ENCODE measurements around the gene GIPC3.

DNA sequence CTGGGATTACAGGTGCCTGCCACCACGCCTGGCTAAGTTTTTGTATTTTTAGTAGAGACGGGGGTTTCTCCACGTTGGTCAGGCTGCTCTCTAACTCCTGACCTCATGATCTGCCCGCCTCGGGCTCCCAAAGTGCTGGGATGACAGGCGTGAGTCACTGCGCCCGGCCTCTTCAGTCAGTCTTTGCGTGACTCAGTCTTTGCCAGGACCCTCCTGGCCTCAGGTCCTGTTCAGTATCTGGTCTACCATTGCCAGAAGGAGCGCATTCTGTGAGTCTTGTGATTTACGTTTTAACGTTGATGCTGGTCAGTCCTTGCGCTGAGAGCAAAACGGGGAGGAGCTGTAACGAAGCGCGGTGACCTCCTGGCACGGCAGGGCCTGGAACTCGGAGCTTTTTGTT lies 20.1 kb upstream of the GIPC3 start:
- TF ChIP-seq POLR2A (IDR thresholded peaks at IDR 0.05): no peak
- TF ChIP-seq, protein P1, sequence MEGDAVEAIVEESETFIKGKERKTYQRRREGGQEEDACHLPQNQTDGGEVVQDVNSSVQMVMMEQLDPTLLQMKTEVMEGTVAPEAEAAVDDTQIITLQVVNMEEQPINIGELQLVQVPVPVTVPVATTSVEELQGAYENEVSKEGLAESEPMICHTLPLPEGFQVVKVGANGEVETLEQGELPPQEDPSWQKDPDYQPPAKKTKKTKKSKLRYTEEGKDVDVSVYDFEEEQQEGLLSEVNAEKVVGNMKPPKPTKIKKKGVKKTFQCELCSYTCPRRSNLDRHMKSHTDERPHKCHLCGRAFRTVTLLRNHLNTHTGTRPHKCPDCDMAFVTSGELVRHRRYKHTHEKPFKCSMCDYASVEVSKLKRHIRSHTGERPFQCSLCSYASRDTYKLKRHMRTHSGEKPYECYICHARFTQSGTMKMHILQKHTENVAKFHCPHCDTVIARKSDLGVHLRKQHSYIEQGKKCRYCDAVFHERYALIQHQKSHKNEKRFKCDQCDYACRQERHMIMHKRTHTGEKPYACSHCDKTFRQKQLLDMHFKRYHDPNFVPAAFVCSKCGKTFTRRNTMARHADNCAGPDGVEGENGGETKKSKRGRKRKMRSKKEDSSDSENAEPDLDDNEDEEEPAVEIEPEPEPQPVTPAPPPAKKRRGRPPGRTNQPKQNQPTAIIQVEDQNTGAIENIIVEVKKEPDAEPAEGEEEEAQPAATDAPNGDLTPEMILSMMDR (IDR thresholded peaks at IDR 0.05): no peak

All from adrenal gland (tissue), 5 donors.